Epithelial cell of prostate (primary cell): ENCODE data around the gene MCM6.

Experiments used
- DNase-seq: peaks from one replicate; pipeline ENCODE4 v3.0.0-alpha.2; 2011; ENCODE audit warnings: low read depth, low spot score
- H3K27ac ChIP-seq: fragments of 450-650 bp; 2 replicates; pipeline ENCODE4 v1.5.1; 2017; ENCODE audit warnings: mild to moderate bottlenecking

The MCM6 gene

DNA sequence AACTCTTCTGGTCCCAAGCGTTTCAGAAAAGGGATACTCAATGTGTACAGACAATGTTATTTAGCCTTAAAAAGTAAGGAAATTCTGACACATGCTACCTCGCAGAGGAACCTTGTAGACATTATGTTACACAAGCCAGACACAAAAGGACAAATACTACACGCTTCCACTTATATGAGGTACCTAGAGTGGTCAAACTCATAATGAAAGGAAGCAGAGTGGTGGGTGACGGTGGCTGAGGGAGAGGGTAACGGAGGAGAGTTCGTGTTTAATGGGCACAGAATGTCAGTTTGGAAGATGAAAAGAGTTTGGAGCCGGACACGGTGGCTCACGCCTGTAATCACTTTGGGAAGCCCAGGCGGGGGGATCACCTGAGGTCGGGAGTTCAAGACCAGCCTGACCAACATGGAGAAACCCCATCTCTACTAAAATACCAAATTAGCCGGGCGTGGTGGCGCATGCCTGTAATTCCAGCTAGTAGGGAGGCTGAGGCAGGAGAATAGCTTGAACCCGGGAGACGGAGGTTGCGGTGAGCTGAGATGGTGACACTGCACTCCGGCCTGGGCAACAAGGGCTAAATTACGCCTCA lies 1.4 kb downstream of the MCM6 start:
- no peak overlapping the region for H3K27ac ChIP-seq
- no peak for DNase-seq

GRCh38 chr2:135870571-135870970 lies 5.7 kb downstream of the MCM6 start:
- no peak for DNase-seq
- no peak overlapping the region for H3K27ac ChIP-seq

DNA sequence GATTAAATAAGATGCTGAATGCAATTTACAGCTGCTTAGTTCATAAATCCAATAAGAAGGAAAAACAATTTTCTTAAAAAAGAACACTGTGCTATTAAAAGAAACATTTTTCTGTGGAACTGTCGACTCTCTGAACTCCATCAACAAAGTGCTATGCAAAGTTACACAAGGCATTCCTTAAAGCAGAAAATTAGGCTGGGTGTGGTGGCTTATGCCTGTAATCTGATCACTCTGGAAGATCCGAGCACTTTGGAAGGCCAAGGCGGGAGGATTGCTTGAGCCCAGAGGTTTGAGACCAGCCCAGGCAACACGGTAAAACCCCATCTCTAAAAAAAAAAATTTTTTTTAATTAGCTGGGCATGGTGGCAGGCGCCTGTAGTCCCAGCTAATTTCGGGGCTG lies 13.0 kb downstream of the MCM6 start:
- H3K27ac ChIP-seq = no peak overlapping the region
- no peak for DNase-seq

GRCh38 chr2:135862718-135863117 lies 13.5 kb downstream of the MCM6 start:
- no peak for DNase-seq
- H3K27ac ChIP-seq = no peak overlapping the region

DNA sequence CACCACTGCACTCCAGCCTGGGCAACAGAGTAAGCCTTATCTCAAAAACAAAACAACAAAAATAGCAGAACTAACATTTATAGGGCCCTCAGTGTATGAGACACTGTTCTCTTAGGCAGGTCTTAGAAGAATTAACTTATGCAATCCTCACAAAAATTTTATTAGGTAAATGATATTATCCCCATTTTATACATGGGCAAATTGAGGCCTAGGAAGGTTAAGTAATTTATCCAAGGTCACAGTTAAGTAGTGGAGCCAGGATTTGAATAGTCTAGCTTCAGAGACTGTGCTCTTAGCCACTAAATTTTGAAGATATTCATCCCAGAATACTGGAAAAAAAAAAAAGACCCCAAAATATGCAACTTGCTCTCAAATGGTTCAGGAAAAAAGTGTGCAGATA lies 22.8 kb downstream of the MCM6 start:
- DNase-seq = no peak
- no peak overlapping the region for H3K27ac ChIP-seq

GRCh38 chr2:135851858-135852257 lies 24.4 kb downstream of the MCM6 start:
- H3K27ac ChIP-seq = no peak overlapping the region
- DNase-seq = no peak

DNA sequence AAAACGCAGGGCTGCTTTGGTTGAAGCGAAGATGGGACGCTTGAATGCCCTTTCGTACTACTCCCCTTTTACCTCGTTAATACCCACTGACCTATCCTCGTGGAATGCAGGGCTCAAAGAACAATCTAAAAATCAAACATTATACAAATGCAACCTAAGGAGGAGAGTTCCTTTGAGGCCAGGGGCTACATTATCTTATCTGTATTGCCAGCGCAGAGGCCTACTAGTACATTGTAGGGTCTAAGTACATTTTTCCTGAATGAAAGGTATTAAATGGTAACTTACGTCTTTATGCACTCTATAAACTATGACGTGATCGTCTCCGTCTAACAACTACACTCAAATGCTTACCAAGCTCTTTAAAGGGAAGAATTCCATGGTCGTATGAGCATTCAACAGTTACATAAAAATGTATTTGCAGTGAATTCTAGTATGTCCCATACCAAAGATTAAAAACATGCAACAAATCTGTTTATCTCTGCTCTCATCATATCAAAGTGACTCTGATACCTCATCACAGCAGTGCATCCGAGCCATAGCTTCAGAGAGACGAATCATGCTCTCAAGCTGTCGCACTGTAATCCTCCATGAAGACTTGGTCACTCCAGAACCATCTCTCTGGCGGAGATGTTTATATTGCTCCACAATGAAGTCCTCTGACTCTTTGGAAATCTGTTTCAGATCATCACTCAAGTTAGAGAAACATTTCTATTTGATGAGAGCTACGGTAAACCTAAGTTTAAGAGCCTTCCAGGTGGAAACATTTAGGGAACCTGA lies 25.2 kb downstream of the MCM6 start:
- H3K27ac ChIP-seq = no peak overlapping the region
- DNase-seq = no peak

DNA sequence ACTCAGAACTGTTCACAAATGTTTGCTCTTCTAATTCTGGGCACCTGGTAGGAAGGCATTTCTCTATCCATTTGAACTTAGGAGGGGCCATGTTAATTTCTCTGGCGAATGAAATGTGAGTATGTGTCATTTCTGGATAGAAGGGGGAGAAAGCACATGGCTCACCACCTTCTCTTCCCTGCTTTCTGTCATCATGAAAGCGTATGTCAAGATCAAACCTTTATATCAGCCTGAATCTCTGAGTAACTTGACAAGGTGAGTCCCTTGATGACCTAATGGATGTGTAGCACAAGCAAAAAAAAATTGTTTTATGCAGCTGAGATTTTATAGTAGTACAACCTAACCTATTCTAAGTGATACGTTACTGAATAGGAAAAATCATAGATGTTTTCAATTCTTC lies 27.2 kb downstream of the MCM6 start:
- no peak overlapping the region for H3K27ac ChIP-seq
- DNase-seq = no peak

GRCh38 chr2:135845997-135846396 lies 30.2 kb downstream of the MCM6 start:
- no peak for DNase-seq
- no peak overlapping the region for H3K27ac ChIP-seq

- no peak for DNase-seq
- H3K27ac ChIP-seq = no peak overlapping the region
These were observed 31.0 kb downstream of the MCM6 start for GRCh38 chr2:135845257-135845656.

GRCh38 chr2:135844301-135844895 lies 31.8 kb downstream of the MCM6 start:
- no peak for DNase-seq
- no peak overlapping the region for H3K27ac ChIP-seq

DNA sequence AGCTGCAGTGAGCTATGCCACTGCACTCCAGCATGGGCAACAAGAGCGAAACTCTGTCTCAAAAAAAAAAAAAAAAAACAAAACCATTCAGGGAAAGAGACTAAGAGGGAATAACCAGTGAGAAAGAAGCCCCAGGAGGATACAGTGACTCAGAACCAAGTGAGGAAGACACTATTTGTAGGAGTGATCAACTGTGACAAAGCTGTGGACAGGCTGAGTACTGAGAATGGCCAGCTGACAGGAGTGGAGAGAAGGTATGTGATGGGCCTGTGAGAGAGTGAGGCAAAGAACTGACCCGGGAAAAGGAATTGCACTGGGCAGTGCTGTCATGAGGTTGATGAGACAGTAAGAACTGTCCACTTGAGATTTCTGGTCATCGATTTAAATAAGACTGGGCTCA lies 32.6 kb downstream of the MCM6 start:
- no peak overlapping the region for H3K27ac ChIP-seq
- DNase-seq = no peak

GRCh38 chr2:135840601-135841000 lies 35.6 kb downstream of the MCM6 start:
- DNase-seq = no peak
- H3K27ac ChIP-seq = no peak overlapping the region

GRCh38 chr2:135839713-135840112 lies 36.5 kb downstream of the MCM6 start:
- no peak overlapping the region for H3K27ac ChIP-seq
- DNase-seq = no peak

- no peak overlapping the region for H3K27ac ChIP-seq
- no peak for DNase-seq
These were observed 37.7 kb downstream of the MCM6 start for GRCh38 chr2:135838502-135838901.

GRCh38 chr2:135836596-135837270 lies 39.5 kb downstream of the MCM6 start, which contains the start of gene LCT:
LCT (minus strand) TSS chr2:135837184; CDS start chr2:135837169, 15 bp downstream.
- H3K27ac ChIP-seq = no peak within 1 kb of the TSS
- no peak for DNase-seq

GRCh38 chr2:135832891-135833290 lies 43.4 kb downstream of the MCM6 start:
- no peak for DNase-seq
- no peak overlapping the region for H3K27ac ChIP-seq

GRCh38 chr2:135831180-135831812 lies 44.9 kb downstream of the MCM6 start:
- DNase-seq = no peak
- no peak overlapping the region for H3K27ac ChIP-seq

GRCh38 chr2:135829378-135830135 lies 46.7 kb downstream of the MCM6 start:
- no peak for DNase-seq
- H3K27ac ChIP-seq = no peak overlapping the region

DNA sequence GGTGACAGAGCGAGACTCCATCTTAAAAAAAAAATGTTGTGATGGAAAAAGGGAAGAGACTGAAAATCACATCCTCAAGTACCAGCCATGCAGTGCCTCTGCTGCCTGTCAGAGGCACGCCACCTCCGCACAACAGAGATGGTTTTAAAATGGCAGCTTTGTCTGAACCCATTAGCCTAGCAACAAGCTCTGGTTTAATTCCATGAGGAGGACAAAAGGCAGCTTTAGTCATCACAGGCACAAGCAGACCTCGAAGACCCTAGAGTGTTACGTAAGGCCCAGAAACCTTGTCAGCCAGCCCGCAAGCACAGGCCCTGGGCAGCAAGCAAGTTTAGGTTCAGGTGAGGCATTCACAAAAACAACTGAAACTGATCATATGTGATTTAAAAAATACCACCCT lies 49.7 kb downstream of the MCM6 start:
- DNase-seq = no peak

More for the DNA sequence above, 49.7 kb downstream of the MCM6 start:
- H3K27ac ChIP-seq = no peak overlapping the region
